Astrocyte (in vitro differentiated cells and primary cell): ENCODE data around the gene ANKRD60.

Experiments used
- CTCF ChIP-seq: IDR thresholded peaks from 2 replicates; pipeline ENCODE4 v1.5.1; 2011; ENCODE audit warnings: low read depth, mild to moderate bottlenecking, inconsistent platforms, low read length, moderate library complexity; ENCODE audit not compliant: insufficient read depth
- EZH2 ChIP-seq: IDR thresholded peaks from 2 replicates; pipeline ENCODE4 v1.6.1; 2012; ENCODE audit warnings: mild to moderate bottlenecking, low read length, inconsistent platforms; ENCODE audit not compliant: insufficient read depth

- TF ChIP-seq CTCF (no peak), EZH2 (no peak)
Observed at GRCh38 chr20:58235010-58235409, 6.6 kb upstream of the ANKRD60 start.
